Measurements from ENCODE around the gene KCTD16.

DNA sequence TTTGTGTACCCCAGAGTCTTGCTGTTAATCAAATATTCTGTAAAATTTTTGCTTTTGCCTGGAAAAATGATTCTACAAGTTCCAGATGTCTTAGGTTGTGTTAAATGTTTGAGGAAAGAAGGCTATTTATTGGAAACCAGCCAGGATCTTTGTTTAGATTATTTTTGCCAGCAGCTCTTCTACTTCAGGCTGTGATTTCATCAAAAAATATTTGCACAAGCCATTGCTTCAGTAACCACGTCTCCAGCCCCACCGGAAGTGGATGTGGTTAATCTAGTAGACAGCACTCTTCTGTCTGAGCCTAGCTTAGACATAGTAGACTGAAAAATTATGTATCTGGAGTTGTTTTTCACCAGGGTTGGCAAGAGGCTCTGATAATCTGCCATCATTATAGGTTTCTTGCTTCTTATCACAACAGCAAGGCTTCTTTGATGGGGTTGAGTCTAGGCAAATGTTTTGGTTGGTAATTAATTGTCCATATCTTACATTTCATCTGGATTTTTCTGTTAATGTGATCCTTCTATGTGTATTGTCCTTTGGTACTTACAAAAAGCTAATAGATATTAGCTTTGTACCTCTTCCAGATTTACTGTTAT is 17.1 kb downstream of the KCTD16 start:
- TF ChIP-seq, protein P1, sequence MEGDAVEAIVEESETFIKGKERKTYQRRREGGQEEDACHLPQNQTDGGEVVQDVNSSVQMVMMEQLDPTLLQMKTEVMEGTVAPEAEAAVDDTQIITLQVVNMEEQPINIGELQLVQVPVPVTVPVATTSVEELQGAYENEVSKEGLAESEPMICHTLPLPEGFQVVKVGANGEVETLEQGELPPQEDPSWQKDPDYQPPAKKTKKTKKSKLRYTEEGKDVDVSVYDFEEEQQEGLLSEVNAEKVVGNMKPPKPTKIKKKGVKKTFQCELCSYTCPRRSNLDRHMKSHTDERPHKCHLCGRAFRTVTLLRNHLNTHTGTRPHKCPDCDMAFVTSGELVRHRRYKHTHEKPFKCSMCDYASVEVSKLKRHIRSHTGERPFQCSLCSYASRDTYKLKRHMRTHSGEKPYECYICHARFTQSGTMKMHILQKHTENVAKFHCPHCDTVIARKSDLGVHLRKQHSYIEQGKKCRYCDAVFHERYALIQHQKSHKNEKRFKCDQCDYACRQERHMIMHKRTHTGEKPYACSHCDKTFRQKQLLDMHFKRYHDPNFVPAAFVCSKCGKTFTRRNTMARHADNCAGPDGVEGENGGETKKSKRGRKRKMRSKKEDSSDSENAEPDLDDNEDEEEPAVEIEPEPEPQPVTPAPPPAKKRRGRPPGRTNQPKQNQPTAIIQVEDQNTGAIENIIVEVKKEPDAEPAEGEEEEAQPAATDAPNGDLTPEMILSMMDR (IDR thresholded peaks at IDR 0.05) = no peak
- TF ChIP-seq POLR2AphosphoS5 (IDR thresholded peaks at IDR 0.05) = peak in 1 of 2 donors; percentile 7
- TF ChIP-seq POLR2A (IDR thresholded peaks at IDR 0.05) = no peak
- no peak for TF ChIP-seq EP300 (IDR thresholded peaks at IDR 0.05)

Measured in upper lobe of left lung (tissue), 4 donors.